Fibroblast of the aortic adventitia (primary cell): ENCODE results near the gene DENND6B. TPM values are rescaled to one million over a fixed set of nuclear protein-coding genes. Genes with fewer than 3 reads are reported as not detected.

ENCODE experiments used
- DNase-seq: peaks from one replicate; pipeline ENCODE4 v3.0.0-alpha.2; 2010; ENCODE audit warnings: low read depth
- H3K4me3 ChIP-seq: 2 replicates; pipeline ENCODE4 v1.5.1; 2011; ENCODE audit warnings: low read depth, mild to moderate bottlenecking, control low read depth, low read length, moderate library complexity
- total RNA-seq: library from RNA; depleted of rRNA; stranded (reverse); fragments of >200 nt; gene quantifications from 2 replicates; pipeline ENCODE4 v1.2.3, GENCODE V29; 2012; ENCODE audit warnings: low replicate concordance
- TF ChIP-seq, protein P1 (sequence below): IDR thresholded peaks from 2 replicates; pipeline ENCODE4 v1.5.1; 2011; ENCODE audit warnings: mild to moderate bottlenecking, low read length, control low read depth, inconsistent platforms; ENCODE audit not compliant: insufficient read depth

The DENND6B gene
- total RNA-seq, 1 donor = 4.3 TPM

DNA sequence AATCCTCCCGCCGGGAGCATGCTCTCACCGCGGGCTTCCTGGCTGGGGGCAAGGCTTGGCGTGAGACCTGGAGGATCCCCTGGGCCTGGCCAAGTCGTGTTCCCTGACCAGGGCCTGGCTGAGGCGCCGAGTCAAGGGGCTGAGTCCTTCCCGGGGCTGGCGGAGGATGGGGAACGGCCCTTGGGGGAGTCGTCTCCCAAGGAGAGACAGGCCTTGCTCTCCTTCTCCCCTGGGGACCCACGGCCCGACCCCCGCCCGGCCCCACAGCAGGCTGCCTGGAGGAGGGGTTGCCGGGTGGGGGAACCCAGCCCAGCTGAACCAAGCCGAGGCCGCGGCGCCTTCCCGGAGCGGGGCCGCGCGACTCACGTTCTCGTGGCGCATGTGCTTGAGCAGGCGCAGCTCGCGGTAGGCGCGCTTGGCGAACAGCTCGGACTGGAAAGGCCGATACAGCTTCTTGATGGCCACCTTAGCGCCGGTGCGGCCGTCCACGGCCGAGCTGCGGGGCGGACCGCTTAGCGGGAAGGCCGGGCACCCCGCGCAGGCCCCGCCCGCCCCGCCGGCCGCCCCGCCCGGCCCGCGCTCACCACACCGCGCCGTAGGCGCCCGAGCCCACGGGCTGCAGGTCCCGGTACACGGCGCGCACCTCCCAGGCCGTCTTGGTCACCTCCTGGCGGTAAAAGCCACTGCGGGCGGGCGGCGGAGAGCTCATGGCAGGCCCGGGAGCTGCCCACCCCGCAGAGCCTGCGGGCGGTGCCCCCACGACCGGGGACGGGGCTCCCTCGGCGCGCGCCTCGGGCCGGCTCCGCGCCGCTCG lies 65.8 kb downstream of the DENND6B start:
- H3K4me3 ChIP-seq = peak overlapping the region; percentile 76
- TF ChIP-seq, protein P1, sequence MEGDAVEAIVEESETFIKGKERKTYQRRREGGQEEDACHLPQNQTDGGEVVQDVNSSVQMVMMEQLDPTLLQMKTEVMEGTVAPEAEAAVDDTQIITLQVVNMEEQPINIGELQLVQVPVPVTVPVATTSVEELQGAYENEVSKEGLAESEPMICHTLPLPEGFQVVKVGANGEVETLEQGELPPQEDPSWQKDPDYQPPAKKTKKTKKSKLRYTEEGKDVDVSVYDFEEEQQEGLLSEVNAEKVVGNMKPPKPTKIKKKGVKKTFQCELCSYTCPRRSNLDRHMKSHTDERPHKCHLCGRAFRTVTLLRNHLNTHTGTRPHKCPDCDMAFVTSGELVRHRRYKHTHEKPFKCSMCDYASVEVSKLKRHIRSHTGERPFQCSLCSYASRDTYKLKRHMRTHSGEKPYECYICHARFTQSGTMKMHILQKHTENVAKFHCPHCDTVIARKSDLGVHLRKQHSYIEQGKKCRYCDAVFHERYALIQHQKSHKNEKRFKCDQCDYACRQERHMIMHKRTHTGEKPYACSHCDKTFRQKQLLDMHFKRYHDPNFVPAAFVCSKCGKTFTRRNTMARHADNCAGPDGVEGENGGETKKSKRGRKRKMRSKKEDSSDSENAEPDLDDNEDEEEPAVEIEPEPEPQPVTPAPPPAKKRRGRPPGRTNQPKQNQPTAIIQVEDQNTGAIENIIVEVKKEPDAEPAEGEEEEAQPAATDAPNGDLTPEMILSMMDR = no peak
- peak; percentile 57 for DNase-seq

DNA sequence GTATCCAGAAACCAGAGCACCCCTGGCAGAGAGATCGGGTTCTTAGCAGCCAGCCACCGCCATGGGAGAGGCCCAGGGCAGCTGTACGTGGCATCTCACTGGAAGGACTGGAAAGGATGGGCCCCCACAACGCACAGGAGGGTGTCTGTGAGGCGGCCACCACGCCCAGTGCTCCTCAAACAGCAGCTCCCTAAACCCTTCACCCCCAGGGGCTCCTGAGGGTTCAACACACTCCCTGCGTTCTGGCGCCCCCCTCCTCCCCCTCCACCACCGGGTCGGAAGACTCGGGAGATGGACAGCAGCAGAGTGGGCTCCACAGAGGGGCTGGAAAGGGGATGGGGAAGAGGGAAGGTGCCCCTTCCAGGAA lies 66.4 kb downstream of the DENND6B start:
- H3K4me3 ChIP-seq = peak overlapping the region; percentile 76
- no peak for DNase-seq
- TF ChIP-seq, protein P1 = no peak

DNA sequence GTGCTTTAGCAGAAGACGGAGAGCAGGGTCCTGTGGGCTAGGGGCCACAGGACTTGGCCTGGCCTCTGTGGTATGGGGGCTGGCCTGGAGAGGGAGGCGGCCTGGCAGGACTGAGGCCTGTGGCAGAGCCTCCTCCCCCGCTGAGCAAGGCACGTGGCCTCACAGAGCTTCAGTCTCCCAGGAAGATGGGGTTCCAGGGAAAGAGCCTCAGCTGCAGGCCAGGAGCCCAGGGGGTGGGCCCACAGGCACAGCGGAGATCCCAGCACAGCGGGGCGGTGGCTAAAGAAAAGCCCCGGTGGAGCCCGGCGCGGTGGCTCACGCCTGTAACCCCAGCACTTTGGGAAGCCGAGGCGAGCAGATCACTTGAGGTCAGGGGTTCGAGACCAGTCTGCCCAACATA lies 67.5 kb downstream of the DENND6B start:
- DNase-seq = no peak
- no peak overlapping the region for H3K4me3 ChIP-seq
- TF ChIP-seq, protein P1 = no peak

Other genes with a start within 250 kb of the DENND6B start
- gene MLC1, start 241.6 kb downstream of the DENND6B start, total RNA-seq = 0.09 TPM in 1 of 2 replicates, not detected in the other
- 5.1 and 12.0 TPM in 2 replicates for gene MOV10L1, start 237.0 kb downstream of the DENND6B start, total RNA-seq
- gene PANX2, start 156.3 kb downstream of the DENND6B start, total RNA-seq = 0.90 TPM in 2 replicates
- gene TRABD, start 141.1 kb downstream of the DENND6B start, total RNA-seq = 15.5 and 16.8 TPM in 2 replicates
- 15.5 and 17.3 TPM in 2 replicates for gene SELENOO, start 126.0 kb downstream of the DENND6B start, total RNA-seq
- gene TUBGCP6, start 82.0 kb downstream of the DENND6B start, total RNA-seq = 23.6 and 39.7 TPM in 2 replicates
- gene HDAC10, start 75.7 kb downstream of the DENND6B start, total RNA-seq = 15.4 and 26.7 TPM in 2 replicates
- gene MAPK12, start 65.3 kb downstream of the DENND6B start, total RNA-seq = 28.0 and 35.5 TPM in 2 replicates
- 3.0 and 5.8 TPM in 2 replicates for gene MAPK11, start 56.6 kb downstream of the DENND6B start, total RNA-seq
- 130 and 218 TPM in 2 replicates for gene PLXNB2, start 19.4 kb downstream of the DENND6B start, total RNA-seq
- gene PPP6R2, start 16.3 kb upstream of the DENND6B start, total RNA-seq = 38.5 and 62.6 TPM in 2 replicates
- 70.9 and 76.1 TPM in 2 replicates for gene SBF1, start 148.0 kb upstream of the DENND6B start, total RNA-seq
- 2.5 and 8.0 TPM in 2 replicates for gene ADM2, start 154.5 kb upstream of the DENND6B start, total RNA-seq
- not detected in 2 replicates for gene MIOX, start 159.8 kb upstream of the DENND6B start, total RNA-seq
- gene LMF2, start 180.7 kb upstream of the DENND6B start, total RNA-seq = 21.4 and 50.6 TPM in 2 replicates
- gene NCAPH2, start 181.2 kb upstream of the DENND6B start, total RNA-seq = 30.9 and 49.1 TPM in 2 replicates
- 0.49 and 3.4 TPM in 2 replicates for gene SCO2, start 198.6 kb upstream of the DENND6B start, total RNA-seq
- gene TYMP, start 203.0 kb upstream of the DENND6B start, total RNA-seq = 22.7 and 23.7 TPM in 2 replicates
- gene KLHDC7B, start 218.9 kb upstream of the DENND6B start, total RNA-seq = 1.1 and 2.4 TPM in 2 replicates
- not detected in 2 replicates for gene SYCE3, start 235.9 kb upstream of the DENND6B start, total RNA-seq